GM23248 (cell line): ENCODE measurements around the gene WDTC1.
"Not testable (repeated sequence)": the region's sequence is repeated elsewhere in the genome, so short reads cannot be mapped to it uniquely, and the experiment has no call there.

Source experiments
- EZH2 ChIP-seq: fragments of 200-600 bp; sonication (generic); IDR thresholded peaks from 2 replicates; pipeline ENCODE4 v1.6.1; 2018; ENCODE audit warnings: antibody characterized with exemption, mild to moderate bottlenecking; ENCODE audit not compliant: insufficient read depth, poor library complexity, severe bottlenecking
- EZH2phosphoT487 ChIP-seq: fragments of 200-600 bp; sonication (generic); IDR thresholded peaks from 2 replicates; pipeline ENCODE4 v1.6.1; 2018; ENCODE audit warnings: antibody characterized with exemption, moderate library complexity, mild to moderate bottlenecking, low read depth; ENCODE audit not compliant: insufficient read depth

GRCh38 chr1:27208143-27208850 is 26.1 kb upstream of the WDTC1 start:
- TF ChIP-seq EZH2phosphoT487, EZH2: not testable (repeated sequence)
